ENCODE measurements around the gene ADAMTSL1. TPM values are rescaled to one million over a fixed set of nuclear protein-coding genes. Genes with fewer than 3 reads are reported as not detected.

ADAMTSL1 gene
- total RNA-seq, 1 donor from 2014 or later = 61.8 TPM

- ATAC-seq (no peak), DNase-seq (ENCODE audit: low spot score) (no peak)
- intact Hi-C loops (cut with DNase I) = no loop called here
Observed at GRCh38 chr9:18495065-18495464, 21.1 kb downstream of the ADAMTSL1 start.

- ATAC-seq (no peak), DNase-seq (ENCODE audit: low spot score) (no peak)
- intact Hi-C loops (cut with DNase I) = no loop called here
Observed at GRCh38 chr9:18496256-18497000, 22.5 kb downstream of the ADAMTSL1 start.

- no peak for DNase-seq (ENCODE audit: low spot score)
- intact Hi-C loops (cut with DNase I) = no loop called here
- ATAC-seq = no peak
Observed at GRCh38 chr9:18499062-18499461, 25.1 kb downstream of the ADAMTSL1 start.

GRCh38 chr9:18499980-18500379, 26.0 kb downstream of the ADAMTSL1 start:
- no peak for ATAC-seq
- intact Hi-C loops (cut with DNase I) = no loop called here
- no peak for DNase-seq (ENCODE audit: low spot score)

- ATAC-seq = no peak
- intact Hi-C loops (cut with DNase I) = no loop called here
- DNase-seq (ENCODE audit: low spot score) = no peak
Observed at GRCh38 chr9:18500451-18500850, 26.5 kb downstream of the ADAMTSL1 start.

- intact Hi-C loops (cut with DNase I) = no loop called here
- no peak for DNase-seq (ENCODE audit: low spot score)
- ATAC-seq = no peak
Observed at GRCh38 chr9:18501949-18502348, 28.0 kb downstream of the ADAMTSL1 start.

GRCh38 chr9:18502546-18502945, 28.6 kb downstream of the ADAMTSL1 start:
- DNase-seq (ENCODE audit: low spot score) (no peak), ATAC-seq (no peak)
- intact Hi-C loops (cut with DNase I) = no loop called here

GRCh38 chr9:18504707-18505106, 30.8 kb downstream of the ADAMTSL1 start:
- peak; percentile 15 for ATAC-seq
- no peak for DNase-seq (ENCODE audit: low spot score)
- intact Hi-C loops (cut with DNase I) = no loop called here

- ATAC-seq (no peak), DNase-seq (ENCODE audit: low spot score) (no peak)
- intact Hi-C loops (cut with DNase I) = no loop called here
Observed at GRCh38 chr9:18507151-18507550, 33.2 kb downstream of the ADAMTSL1 start.

- ATAC-seq = no peak
- DNase-seq (ENCODE audit: low spot score) = no peak
- intact Hi-C loops (cut with DNase I) = no loop called here
Observed at GRCh38 chr9:18516514-18516913, 42.6 kb downstream of the ADAMTSL1 start.

- DNase-seq (ENCODE audit: low spot score) (no peak), ATAC-seq (no peak)
- intact Hi-C loops (cut with DNase I) = no loop called here
Observed at GRCh38 chr9:18516965-18517364, 43.0 kb downstream of the ADAMTSL1 start.

- no peak for ATAC-seq
- intact Hi-C loops (cut with DNase I) = no loop called here
- peak; percentile 60 for DNase-seq (ENCODE audit: low spot score)
Observed at GRCh38 chr9:18520416-18521047, 46.6 kb downstream of the ADAMTSL1 start.

GRCh38 chr9:18526685-18527084, 52.7 kb downstream of the ADAMTSL1 start:
- DNase-seq (ENCODE audit: low spot score) (no peak), ATAC-seq (no peak)
- intact Hi-C loops (cut with DNase I) = no loop called here

GRCh38 chr9:18531136-18532065, 57.4 kb downstream of the ADAMTSL1 start:
- intact Hi-C loops (cut with DNase I) = no loop called here
- no peak for ATAC-seq
- no peak for DNase-seq (ENCODE audit: low spot score)

GRCh38 chr9:18534611-18535010, 60.7 kb downstream of the ADAMTSL1 start:
- ATAC-seq (no peak), DNase-seq (ENCODE audit: low spot score) (no peak)
- intact Hi-C loops (cut with DNase I) = no loop called here

- ATAC-seq = no peak
- intact Hi-C loops (cut with DNase I) = no loop called here
Observed at GRCh38 chr9:18536554-18536953, 62.6 kb downstream of the ADAMTSL1 start.

GRCh38 chr9:18539203-18539693, 65.3 kb downstream of the ADAMTSL1 start:
- DNase-seq (ENCODE audit: low spot score) = no peak
- ATAC-seq = no peak
- intact Hi-C loops (cut with DNase I) = no loop called here

More at GRCh38 chr9:18536554-18536953, 62.6 kb downstream of the ADAMTSL1 start:
- DNase-seq (ENCODE audit: low spot score) = no peak

- intact Hi-C loops (cut with DNase I) = no loop called here
- ATAC-seq = no peak
Observed at GRCh38 chr9:18542837-18543405, 69.0 kb downstream of the ADAMTSL1 start.

More at GRCh38 chr9:18542837-18543405, 69.0 kb downstream of the ADAMTSL1 start:
- DNase-seq (ENCODE audit: low spot score) = no peak
